Stimulated activated CD8-positive, alpha-beta memory T cell treated with anti-CD3 and anti-CD28 coated beads, Interleukin-12 subunit alpha, Interleukin-12 subunit beta, amount 100 ng/mL, for 1 hour (primary cell): Measurements from ENCODE around the gene ABCA12.
"Not testable (repeated sequence)": the region's sequence is repeated elsewhere in the genome, so short reads cannot be mapped to it uniquely, and the experiment has no call there.

Source experiments
- DNase-seq: peaks from one replicate; pipeline ENCODE4 v3.0.0-alpha.2; 2020; ENCODE audit warnings: low read depth

Gene ABCA12, protein sequence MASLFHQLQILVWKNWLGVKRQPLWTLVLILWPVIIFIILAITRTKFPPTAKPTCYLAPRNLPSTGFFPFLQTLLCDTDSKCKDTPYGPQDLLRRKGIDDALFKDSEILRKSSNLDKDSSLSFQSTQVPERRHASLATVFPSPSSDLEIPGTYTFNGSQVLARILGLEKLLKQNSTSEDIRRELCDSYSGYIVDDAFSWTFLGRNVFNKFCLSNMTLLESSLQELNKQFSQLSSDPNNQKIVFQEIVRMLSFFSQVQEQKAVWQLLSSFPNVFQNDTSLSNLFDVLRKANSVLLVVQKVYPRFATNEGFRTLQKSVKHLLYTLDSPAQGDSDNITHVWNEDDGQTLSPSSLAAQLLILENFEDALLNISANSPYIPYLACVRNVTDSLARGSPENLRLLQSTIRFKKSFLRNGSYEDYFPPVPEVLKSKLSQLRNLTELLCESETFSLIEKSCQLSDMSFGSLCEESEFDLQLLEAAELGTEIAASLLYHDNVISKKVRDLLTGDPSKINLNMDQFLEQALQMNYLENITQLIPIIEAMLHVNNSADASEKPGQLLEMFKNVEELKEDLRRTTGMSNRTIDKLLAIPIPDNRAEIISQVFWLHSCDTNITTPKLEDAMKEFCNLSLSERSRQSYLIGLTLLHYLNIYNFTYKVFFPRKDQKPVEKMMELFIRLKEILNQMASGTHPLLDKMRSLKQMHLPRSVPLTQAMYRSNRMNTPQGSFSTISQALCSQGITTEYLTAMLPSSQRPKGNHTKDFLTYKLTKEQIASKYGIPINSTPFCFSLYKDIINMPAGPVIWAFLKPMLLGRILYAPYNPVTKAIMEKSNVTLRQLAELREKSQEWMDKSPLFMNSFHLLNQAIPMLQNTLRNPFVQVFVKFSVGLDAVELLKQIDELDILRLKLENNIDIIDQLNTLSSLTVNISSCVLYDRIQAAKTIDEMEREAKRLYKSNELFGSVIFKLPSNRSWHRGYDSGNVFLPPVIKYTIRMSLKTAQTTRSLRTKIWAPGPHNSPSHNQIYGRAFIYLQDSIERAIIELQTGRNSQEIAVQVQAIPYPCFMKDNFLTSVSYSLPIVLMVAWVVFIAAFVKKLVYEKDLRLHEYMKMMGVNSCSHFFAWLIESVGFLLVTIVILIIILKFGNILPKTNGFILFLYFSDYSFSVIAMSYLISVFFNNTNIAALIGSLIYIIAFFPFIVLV (N-terminal part only)

DNA sequence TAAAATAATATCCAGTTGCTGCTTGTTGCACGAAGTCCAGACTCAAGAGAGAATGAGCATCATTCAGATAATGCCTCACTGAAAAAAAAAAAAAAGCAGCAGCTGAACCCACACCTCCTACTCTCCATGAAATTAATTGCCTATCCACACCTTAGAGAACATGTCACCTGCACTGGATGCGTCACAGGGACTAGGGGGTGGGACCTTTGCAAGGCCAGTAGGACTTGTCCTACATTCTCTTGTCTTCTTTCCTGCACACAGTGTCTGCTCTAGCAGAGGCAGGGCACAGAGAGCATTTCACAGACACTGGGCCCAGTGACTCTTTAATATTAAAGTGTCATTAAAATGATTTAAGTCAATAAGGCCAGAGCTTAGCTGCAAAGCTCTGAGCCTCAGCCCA, at the start of gene ABCA12:
ABCA12 (minus strand) TSS at position 148 of the 400 bp plus-strand sequence. CDS start 418 bp downstream, outside the sequence.
- no peak for DNase-seq

DNA sequence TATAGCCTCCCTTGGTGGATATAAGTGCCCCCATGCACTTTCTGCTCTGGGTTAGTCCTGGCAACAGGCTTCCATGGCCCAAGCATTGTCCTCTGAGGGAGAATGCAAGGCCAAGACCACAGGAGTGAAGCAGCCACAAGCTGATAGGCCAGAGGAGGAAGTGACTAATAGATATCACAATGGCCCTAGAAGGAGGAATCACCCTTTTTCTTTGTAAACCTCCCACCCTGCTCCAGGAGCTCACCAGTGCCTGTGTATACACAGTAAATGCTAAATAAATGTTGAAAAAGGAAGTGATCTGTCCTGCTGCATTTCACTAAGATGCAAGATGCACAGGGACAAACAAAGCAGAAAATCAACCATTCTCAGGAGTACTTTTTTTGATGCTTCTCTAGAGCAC, 49.7 kb upstream of the ABCA12 start:
- no peak for DNase-seq

DNA sequence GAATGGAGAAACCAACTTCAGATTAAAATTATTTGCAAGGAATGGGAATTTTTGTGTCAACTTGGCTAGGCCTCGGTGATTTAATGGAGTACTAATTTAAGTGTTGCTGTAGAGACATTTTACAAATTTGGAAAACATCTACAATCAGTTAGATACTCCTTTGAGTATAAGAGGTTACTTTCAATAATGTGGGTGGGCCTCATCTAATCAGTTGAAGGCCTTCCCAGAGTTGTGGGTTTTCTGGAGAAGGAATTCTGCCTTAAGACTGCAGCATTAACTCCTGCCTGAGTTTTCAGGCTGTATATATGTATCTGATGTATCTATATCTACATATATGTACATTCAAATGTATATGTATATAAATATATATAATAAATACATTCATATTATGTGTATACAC, 47.6 kb upstream of the ABCA12 start:
- no peak for DNase-seq

DNA sequence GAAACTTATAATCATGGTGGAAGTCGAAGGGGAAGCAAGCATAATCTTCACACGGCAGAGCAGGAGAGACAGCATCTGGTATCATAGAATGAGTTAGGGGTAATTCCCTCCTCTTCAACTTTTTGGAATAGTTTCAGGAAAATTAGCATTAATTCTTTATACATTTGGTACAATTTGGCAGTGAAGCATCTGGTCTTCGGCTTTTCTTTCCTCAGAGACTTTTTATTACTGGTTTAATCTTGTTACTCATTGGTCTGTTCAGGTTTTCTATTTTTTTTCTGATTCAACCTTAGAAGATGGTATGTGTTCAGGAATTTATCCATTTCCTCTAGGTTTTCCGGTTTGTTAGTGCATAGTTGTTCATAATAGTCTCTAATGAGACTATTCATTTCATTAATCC, 39.7 kb upstream of the ABCA12 start:
- no peak for DNase-seq

DNA sequence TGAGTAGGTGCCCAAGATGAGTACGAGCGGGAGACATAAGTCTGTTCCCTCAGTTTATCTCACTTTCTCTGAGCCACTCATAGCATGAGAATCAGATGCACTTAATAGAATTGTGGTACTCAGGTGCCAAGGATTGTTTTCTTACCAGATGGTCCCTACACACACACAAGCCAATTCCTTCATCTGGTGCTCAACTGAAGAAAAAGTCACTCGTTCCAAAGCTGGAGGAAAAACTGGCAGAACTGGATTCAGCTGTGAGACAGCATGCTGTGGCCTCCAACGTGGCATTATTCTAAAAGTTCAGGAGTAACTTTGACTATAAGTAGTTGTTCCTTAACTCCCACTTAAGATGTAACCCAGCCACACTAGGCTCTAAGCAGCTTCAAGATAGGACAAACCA, 33.4 kb upstream of the ABCA12 start:
- DNase-seq, result no peak

DNA sequence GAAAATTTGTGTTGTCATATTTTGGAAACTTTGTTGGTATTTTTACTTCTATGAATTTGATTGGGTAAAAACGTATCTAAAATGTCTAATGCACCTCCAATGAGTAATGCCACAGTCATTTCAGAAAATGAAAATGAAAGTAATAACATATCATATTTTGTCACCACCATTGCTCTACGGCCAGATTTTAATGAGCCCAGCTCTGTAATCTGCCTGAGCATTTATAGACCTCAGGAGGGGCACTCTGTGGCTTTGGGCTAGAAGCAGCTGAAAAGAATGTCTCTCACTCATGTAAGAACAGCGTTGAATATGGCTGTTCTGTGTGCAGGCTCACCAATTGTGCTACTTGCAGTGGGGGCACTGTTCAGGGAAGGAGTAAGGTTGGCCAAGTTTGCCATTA, 32.7 kb upstream of the ABCA12 start:
- no peak for DNase-seq

DNA sequence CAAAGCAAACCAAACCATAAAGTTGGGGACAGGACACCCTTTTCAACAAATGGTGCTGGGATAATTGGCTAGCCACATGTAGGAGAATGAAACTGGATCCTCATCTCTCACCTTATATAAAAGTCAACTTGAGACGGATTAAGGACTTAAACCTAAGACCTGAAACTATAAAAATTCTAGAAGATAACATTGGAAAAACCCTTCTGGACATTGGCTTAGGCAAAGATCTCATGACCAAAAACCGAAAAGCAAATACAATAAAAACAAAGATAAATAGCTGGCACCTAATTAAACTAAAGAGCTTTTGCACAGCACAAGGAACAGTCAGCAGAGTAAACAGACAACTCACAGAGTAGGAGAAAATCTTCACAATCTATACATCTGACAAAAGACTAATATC, 28.1 kb upstream of the ABCA12 start:
- not testable (repeated sequence) for DNase-seq

DNA sequence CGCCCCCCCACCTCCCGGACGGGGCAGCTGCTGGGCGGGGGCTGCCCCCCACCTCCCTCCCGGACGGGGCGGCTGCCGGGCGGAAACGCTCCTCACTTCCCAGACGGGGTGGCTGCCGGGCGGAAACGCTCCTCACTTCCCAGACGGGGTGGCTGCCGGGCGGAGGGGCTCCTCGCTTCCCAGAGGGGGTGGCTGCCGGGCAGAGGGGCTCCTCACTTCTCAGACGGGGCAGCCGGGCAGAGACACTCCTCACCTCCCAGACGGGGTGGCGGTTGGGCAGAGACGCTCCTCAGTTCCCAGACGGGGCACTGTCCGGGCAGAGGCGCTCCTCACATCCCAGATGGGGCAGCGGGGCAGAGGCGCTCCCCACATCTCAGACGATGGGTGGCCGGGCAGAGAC, 24.9 kb upstream of the ABCA12 start:
- DNase-seq, result not testable (repeated sequence)

DNA sequence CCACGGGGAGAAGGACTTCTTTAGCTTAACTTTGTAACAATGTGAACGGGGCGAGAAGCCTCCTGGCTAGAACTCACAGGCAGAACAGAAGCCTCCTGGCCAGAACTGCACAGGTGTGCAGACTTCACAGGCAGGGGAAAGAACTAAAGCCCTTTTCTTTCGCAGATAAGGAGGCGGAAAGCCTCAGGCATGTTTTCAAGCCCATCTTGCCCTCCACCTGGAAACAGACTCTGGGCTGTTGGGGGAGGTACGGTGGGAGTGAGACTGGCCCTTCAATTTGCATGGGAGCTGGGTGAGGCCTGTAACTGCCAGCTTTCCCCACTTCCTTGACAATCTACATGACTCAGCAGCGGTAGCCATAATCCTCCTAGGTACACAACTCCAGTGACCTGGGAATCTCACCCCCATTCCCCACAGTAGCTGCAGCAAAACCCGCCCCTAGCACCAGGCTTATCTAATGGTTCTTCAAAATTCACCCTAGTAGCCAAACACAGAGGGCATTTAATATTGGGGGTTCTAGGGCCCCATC, 22.9 kb upstream of the ABCA12 start:
- no peak for DNase-seq

DNA sequence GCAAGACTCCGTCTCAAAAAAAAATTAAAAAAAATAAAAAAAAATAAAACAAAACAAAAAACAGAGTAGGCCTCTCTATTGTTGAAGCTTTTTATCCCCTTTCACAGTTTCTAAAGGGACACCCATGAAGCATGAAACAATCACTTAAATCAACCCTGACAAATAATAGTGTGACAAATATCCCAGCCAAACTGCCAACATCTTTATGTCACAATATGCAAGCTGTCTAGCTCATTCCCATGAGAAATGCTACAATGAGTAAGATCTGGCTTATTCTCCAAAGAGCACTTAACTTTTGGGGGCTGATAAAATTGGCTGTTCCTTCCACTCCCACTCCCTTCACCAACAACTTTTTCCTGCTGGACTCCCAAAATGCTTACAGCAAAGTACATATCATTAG, 21.7 kb upstream of the ABCA12 start:
- DNase-seq, result no peak

DNA sequence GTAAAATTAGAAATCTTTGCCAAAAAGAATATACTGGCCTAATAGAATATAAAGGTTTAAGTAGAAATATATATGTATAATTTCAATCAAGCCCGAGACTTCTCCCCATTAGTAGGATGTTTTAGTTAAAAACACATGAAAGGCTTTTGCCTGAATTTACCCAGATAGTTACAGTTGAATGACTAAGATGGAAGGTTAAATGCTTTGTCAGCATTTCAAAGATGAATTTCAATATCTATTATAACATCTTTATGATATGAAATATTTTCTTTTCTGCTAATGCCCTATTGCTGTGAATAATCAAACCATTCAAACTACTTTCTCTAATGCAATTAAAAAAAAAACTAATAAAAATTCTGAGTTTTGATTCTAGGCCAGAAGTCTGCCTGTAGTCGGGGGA, 18.0 kb upstream of the ABCA12 start:
- DNase-seq, result no peak

DNA sequence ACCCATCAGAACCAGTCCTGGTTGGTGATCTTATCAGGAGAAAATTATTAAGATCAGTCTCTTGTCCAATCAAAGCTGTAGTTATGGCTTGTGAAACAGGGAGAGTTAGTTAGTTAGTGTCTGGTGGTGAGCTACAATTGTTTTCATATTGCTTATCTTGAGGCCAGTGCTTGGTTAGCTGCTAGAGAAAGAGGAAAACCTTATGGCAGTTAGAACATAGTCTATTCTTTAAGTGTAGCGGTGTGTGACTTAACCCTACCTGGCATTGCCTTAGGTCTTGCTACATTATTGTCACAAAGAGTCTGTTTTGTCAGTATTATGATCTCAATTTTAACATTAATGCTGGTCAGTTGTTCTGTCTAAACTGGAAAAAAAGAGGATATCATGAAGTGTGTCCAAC, 11.5 kb upstream of the ABCA12 start:
- no peak for DNase-seq

DNA sequence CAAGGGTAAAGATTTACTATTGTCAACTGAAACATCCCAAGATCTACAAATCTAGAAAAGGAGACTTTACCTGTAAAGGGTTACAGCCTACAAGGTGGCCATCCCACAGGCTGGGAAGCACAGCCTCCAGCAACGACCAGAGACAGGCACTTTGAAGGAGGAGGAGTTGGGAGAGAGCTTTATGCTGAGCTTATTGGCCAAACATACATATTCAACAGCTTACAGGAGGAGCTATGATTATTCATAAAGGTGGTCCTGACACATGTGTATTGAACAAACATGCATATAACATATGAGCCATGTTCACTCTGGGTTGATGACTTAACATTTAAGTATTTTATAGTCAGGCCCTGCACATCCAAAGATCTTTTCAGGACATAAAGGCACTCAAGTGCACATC, 11.1 kb upstream of the ABCA12 start:
- DNase-seq, result no peak

DNA sequence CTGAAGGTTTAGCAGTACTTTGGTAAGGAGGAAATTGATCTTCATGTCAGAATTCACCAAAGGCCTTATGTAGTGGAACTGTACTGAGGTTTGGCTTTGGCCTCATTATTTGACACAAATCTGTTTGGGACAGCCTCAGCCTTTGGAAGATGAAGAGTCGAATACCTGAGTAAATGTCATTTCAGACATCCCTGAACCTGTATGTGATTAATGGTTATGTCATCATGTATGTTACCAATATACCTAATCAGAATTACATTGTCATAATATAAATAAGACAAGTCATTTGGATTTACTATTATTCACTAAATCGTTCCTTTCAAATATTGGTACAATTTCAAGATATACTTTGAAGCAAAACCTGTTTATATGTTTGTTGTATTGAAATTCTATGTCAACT, 10.6 kb upstream of the ABCA12 start:
- DNase-seq, result no peak

DNA sequence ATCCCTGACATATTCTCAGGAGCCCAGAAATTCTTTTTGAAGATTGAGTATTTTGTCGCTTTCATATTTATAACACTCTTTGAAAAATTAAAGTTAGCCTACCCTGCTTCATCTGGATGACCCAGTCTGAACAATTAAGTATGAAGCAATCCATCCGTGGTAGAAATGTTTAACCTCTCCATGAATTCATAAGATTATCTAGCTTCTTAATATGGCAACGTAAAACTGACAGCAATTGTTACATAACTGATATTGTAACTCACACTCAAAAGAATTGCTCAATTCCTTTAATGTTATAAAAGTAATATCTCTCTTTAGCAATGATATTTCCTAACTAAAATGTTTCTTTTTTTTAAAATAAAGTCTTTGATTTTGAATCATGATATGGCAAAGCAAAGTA, 7.2 kb upstream of the ABCA12 start:
- DNase-seq, result no peak

DNA sequence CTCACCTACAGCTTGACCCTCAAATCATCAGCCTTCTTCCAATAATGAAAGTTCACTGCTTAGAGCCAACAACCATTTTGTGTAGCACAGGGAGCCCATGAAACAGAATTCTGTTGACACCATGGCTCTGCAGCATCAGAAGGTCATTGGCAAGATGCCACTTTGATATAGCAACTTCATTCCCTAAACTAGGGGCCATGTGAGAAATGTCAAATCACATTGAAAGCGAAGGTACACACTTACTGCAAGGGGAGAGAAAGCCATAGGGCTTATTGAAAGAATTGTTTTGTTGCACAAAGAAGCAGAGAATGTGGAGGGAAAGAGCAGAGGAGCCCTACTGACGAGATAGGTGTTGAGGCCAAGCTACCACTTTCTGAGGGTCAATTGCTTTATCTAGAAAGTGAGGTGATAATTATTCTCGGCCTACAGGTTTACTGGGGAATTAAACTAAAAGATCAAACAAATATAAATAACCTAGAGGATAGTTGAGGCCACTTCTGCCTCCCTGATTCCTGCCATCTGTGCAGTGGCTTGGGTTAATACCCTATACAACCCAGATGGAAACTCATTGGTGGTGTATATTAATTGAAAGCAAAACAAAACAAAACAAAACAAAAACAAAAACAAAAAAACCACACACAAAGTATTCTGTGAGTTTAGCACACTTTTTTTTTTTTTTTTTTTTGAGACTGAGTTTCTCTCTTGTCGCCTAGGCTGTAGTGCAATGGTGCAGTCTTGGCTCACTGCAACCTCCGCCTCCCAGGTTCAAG, 5.9 kb upstream of the ABCA12 start:
- DNase-seq, result no peak

DNA sequence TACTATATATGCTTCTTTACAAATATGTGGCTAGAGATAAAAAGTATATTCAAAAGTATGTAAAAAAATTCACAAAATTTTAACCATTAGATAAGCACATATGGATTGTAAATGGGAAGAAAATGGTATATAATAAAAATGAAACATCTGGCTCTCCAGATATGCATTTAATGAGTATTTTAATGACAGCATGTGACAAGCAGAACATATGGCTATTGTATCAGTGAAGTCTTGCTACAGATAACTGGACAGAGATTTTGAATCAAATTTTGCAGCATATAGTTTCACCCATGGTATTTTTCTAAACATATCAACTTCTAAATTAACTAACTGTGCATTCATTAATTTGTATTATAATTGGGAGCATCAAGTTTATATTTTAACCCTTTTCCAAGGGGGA, 5.0 kb upstream of the ABCA12 start:
- DNase-seq, result no peak

DNA sequence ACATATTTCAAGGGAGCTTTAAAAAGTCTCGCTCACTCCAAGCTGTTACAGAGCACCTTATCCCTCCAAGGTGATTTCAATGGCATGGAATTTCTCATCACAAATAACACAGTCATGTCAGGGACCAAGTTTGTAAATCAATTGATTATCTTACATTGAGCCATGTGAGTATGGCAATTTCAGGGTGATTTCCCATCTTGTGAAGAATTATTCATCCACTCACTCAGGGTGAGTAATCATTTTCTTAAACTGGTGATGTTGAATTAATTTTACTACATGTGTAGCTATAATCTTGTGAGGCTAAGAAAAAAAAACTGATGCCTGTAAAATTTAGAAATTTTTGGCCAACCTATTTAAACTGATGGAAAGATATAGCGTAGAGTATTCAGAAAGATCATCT, 3.3 kb upstream of the ABCA12 start:
- no peak for DNase-seq

DNA sequence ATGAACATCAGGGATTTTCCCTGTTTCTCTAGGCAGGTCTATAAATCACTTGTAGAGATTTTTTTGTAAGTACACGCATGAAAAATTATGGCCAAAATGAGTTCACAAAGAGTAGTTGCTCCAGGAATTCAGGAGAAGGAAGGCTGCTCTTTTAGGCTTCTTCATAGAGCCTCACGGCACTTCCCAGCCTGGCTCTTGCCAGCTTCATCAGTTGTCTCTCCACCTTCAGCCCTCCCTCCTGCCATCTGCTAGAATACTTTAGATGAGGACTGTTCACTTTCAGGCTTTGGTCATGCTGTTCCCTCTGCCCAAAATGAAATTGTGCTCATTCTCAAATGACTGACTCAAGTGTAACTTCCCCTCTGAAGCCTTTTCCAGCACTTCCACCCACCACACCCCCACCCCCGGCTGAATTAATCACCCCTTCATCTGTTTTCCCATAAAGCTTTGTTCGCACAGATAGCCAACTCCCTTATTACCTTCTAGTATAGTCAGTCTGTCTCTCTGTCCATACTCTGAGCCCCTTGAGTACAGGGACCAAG, 1.8 kb upstream of the ABCA12 start:
- no peak for DNase-seq

DNA sequence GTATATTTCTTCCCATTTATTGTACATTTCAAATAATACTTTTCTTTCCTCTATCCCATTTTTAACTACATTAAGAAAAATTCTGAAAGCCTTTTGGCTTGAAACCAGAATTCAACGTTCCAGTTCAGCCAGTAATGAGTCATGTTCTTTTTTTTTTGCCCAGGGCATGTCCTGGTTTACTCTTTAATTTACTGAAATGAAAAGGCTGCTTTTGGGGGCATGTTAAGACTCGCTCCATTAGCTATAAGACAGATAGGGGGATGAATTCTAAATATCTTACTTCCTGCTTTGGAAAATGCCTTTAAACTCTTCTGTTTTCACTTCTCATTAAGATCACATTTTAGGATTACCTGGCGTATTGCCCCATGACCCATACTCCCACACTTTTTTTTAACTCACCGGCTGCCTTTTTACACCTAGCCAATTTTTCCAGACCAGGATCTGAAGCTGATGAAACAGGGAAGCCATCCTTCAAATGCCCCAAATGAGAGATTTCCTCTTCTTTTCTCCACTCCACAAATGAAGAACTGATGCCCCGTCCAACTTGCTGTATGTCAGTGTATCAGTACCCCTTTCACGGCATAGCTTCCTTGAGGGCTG, 585 bp downstream of the ABCA12 start:
- DNase-seq, result no peak

DNA sequence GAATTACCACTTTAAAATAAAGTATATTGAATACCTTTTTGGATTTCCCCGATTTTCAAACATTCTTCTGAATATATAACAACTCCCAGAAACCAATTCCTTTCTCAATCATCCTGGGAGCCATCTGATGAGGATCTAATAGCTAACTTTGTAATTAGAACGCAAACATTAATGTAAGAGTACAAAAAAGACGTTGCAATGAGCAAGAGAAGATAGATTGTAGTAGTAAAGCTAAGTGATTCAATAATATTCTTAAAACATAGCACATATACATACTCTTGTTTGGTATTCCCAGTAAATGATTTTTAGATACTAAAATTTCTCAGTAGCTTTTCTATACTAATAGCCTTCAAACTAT, 1.1 kb downstream of the ABCA12 start:
- no peak for DNase-seq
